Kidney epithelial cell (primary cell): Measurements from ENCODE around the gene KRT75. TPM values are rescaled to one million over a fixed set of nuclear protein-coding genes. Genes with fewer than 3 reads are reported as not detected.
"Not testable (repeated sequence)": the region's sequence is repeated elsewhere in the genome, so short reads cannot be mapped to it uniquely, and the experiment has no call there.

Source experiments
- DNase-seq: peaks from one replicate; pipeline ENCODE4 v3.0.0-alpha.2; 2010; ENCODE audit warnings: low read depth
- H3K27me3 ChIP-seq: 2 replicates; pipeline ENCODE4 v1.6.0; 2011; ENCODE audit warnings: low read length; ENCODE audit not compliant: control insufficient read depth, insufficient read depth
- H3K36me3 ChIP-seq: 2 replicates; pipeline ENCODE4 v1.5.1; 2011; ENCODE audit warnings: low read length; ENCODE audit not compliant: control insufficient read depth, insufficient read depth
- H3K4me3 ChIP-seq: 2 replicates; pipeline ENCODE4 v1.5.1; 2011; ENCODE audit warnings: low read depth, mild to moderate bottlenecking, control low read depth, low read length
- CTCF ChIP-seq: IDR thresholded peaks from 2 replicates; pipeline ENCODE4 v1.5.1; 2011; ENCODE audit warnings: mild to moderate bottlenecking, moderate library complexity, low read length, control low read depth, inconsistent platforms; ENCODE audit not compliant: insufficient read depth, poor library complexity, severe bottlenecking
- total RNA-seq: library from RNA; depleted of rRNA; stranded (reverse); fragments of >200 nt; gene quantifications from 2 replicates; pipeline ENCODE4 v1.2.3, GENCODE V29; 2015

KRT75 gene
- total RNA-seq, 1 donor from 2014 or later = not detected

- no peak for DNase-seq
- no peak for TF ChIP-seq CTCF
- Histone ChIP-seq H3K4me3 (no peak overlapping the region), H3K36me3 (no peaks in the 10 kb centered on the region), H3K27me3 (no peaks in the 10 kb centered on the region)
These were observed 20.3 kb downstream of the KRT75 start for GRCh38 chr12:52413782-52414345.

- H3K36me3 ChIP-seq = no peaks in the 10 kb centered on the region
- DNase-seq = no peak
- H3K27me3 ChIP-seq = no peaks in the 10 kb centered on the region
- no peak overlapping the region for H3K4me3 ChIP-seq
- no peak for TF ChIP-seq CTCF
These were observed 21.0 kb downstream of the KRT75 start for GRCh38 chr12:52413202-52413601.

- no peak for DNase-seq
- Histone ChIP-seq H3K27me3 (no peaks in the 10 kb centered on the region), H3K4me3 (no peak overlapping the region), H3K36me3 (no peaks in the 10 kb centered on the region)
- TF ChIP-seq CTCF = no peak
These were observed 22.4 kb downstream of the KRT75 start for GRCh38 chr12:52411815-52412214.

- H3K27me3 ChIP-seq, DNase-seq, H3K36me3 ChIP-seq, H3K4me3 ChIP-seq: not testable (repeated sequence)
These were observed 23.5 kb downstream of the KRT75 start for GRCh38 chr12:52410589-52411248.

GRCh38 chr12:52407918-52408317 lies 26.3 kb downstream of the KRT75 start:
- no peak for TF ChIP-seq CTCF
- H3K27me3 ChIP-seq = peaks cover 8% of the 10 kb centered on the region
- no peaks in the 10 kb centered on the region for H3K36me3 ChIP-seq
- DNase-seq = no peak
- H3K4me3 ChIP-seq = no peak overlapping the region

- H3K4me3 ChIP-seq = no peak within 1 kb of the TSS
- no peak for DNase-seq
- H3K36me3 ChIP-seq = no peaks in the 10 kb centered on the region
- peaks cover 8% of the 10 kb centered on the region for H3K27me3 ChIP-seq
- no peak for TF ChIP-seq CTCF
These were observed 28.2 kb downstream of the KRT75 start, which contains the start of gene KRT82 for GRCh38 chr12:52405922-52406385. Gene KRT82 (minus strand): TSS chr12:52406335. CDS start chr12:52406277, 58 bp downstream.
